Epithelial cell of esophagus (primary cell): ENCODE data around the gene TLR6.

Source experiments
- DNase-seq: peaks from one replicate; pipeline ENCODE4 v3.0.0; 2010; ENCODE audit warnings: low read depth
- H3K4me3 ChIP-seq: 2 replicates; pipeline ENCODE4 v1.5.1; 2011; ENCODE audit warnings: mild to moderate bottlenecking, low read length, control low read depth
- CTCF ChIP-seq: IDR thresholded peaks from 2 replicates; pipeline ENCODE4 v1.5.1; 2011; ENCODE audit warnings: low read depth, mild to moderate bottlenecking, low read length, control low read depth, inconsistent platforms; ENCODE audit not compliant: insufficient read depth; ENCODE audit errors: missing control alignments

Gene TLR6

GRCh38 chr4:38837849-38838248 lies 18.8 kb downstream of the TLR6 start:
- no peak for TF ChIP-seq CTCF
- no peak overlapping the region for H3K4me3 ChIP-seq
- peak; percentile 48 for DNase-seq

GRCh38 chr4:38837334-38837733 lies 19.3 kb downstream of the TLR6 start:
- no peak overlapping the region for H3K4me3 ChIP-seq
- DNase-seq: no peak
- TF ChIP-seq CTCF: no peak

- DNase-seq: no peak
- TF ChIP-seq CTCF: no peak
- H3K4me3 ChIP-seq: no peak overlapping the region
Observed at GRCh38 chr4:38834570-38834969, 22.0 kb downstream of the TLR6 start.

GRCh38 chr4:38832624-38833528 lies 23.7 kb downstream of the TLR6 start:
- DNase-seq: no peak
- H3K4me3 ChIP-seq: no peak overlapping the region
- TF ChIP-seq CTCF: no peak

- TF ChIP-seq CTCF: no peak
- no peak for DNase-seq
- H3K4me3 ChIP-seq: no peak overlapping the region
Observed at GRCh38 chr4:38832206-38832605, 24.4 kb downstream of the TLR6 start.

- no peak for DNase-seq
- TF ChIP-seq CTCF: no peak
Observed at GRCh38 chr4:38831653-38832052, 25.0 kb downstream of the TLR6 start.

GRCh38 chr4:38829237-38829636 lies 27.4 kb downstream of the TLR6 start:
- no peak overlapping the region for H3K4me3 ChIP-seq
- TF ChIP-seq CTCF: no peak
- DNase-seq: no peak

More at GRCh38 chr4:38831653-38832052, 25.0 kb downstream of the TLR6 start:
- no peak overlapping the region for H3K4me3 ChIP-seq
